GM23338 (cell line): ENCODE results near the gene SLX4IP. TPM values are rescaled to one million over a fixed set of nuclear protein-coding genes. Genes with fewer than 3 reads are reported as not detected.

Experiments used
- ATAC-seq: fragments of 200-7000 bp; cut with Tn5 transposase; 3 replicates; pipeline ENCODE4 v1.9.1; 2020
- DNase-seq: peaks from one replicate; pipeline ENCODE4 v3.0.0-alpha.2; 2015; ENCODE audit warnings: low spot score
- H2AFZ ChIP-seq: fragments of 200-600 bp; sonication (generic); 2 replicates; pipeline ENCODE4 v1.8.0; 2016; ENCODE audit warnings: antibody characterized with exemption, mild to moderate bottlenecking, moderate library complexity
- H3F3A ChIP-seq: fragments of 200-600 bp; sonication (generic); replicated peaks from 2 replicates; pipeline ENCODE4 v1.8.0; 2017; ENCODE audit warnings: antibody characterized with exemption, mixed run types, low read depth
- H3K27ac ChIP-seq: fragments of 200-600 bp; sonication (generic); 2 replicates; pipeline ENCODE4 v1.6.1; 2016; ENCODE audit warnings: low read depth
- H3K27me3 ChIP-seq: fragments of 200-600 bp; sonication (generic); 2 replicates; pipeline ENCODE4 v1.8.0; 2016; ENCODE audit warnings: mild to moderate bottlenecking, mixed run types, moderate library complexity; ENCODE audit not compliant: insufficient read depth
- H3K36me3 ChIP-seq: fragments of 200-600 bp; sonication (generic); 2 replicates; pipeline ENCODE4 v1.8.0; 2016; ENCODE audit warnings: mild to moderate bottlenecking; ENCODE audit not compliant: insufficient read depth
- H3K4me1 ChIP-seq: fragments of 200-600 bp; sonication (generic); 2 replicates; pipeline ENCODE4 v1.8.0; 2016; ENCODE audit warnings: mild to moderate bottlenecking, moderate library complexity; ENCODE audit not compliant: insufficient read depth
- H3K4me2 ChIP-seq: fragments of 200-600 bp; sonication (generic); 2 replicates; pipeline ENCODE4 v1.7.1; 2017; ENCODE audit warnings: mixed run types
- H3K4me3 ChIP-seq: fragments of 200-600 bp; sonication (generic); 2 replicates; pipeline ENCODE4 v1.6.1; 2016; ENCODE audit warnings: mixed run types
- H3K79me2 ChIP-seq: fragments of 200-600 bp; sonication (generic); replicated peaks from 2 replicates; pipeline ENCODE4 v1.8.0; 2017; ENCODE audit warnings: mild to moderate bottlenecking; ENCODE audit not compliant: insufficient read depth
- H3K9me2 ChIP-seq: fragments of 200-600 bp; sonication (generic); 2 replicates; pipeline ENCODE4 v1.8.0; 2017; ENCODE audit not compliant: insufficient read depth
- H4K20me1 ChIP-seq: fragments of 200-600 bp; sonication (generic); replicated peaks from 2 replicates; pipeline ENCODE4 v1.8.0; 2017; ENCODE audit warnings: mild to moderate bottlenecking; ENCODE audit not compliant: insufficient read depth
- H3K27ac Mint-ChIP-seq: 2 replicates; pipeline ENCODE4 v1.8.0; 2020; ENCODE audit warnings: inconsistent platforms, mild to moderate bottlenecking, moderate library complexity, mixed read lengths
- H3K27me3 Mint-ChIP-seq: 3 replicates; pipeline ENCODE4 v1.8.0; 2022; ENCODE audit warnings: low read depth, mild to moderate bottlenecking, moderate library complexity, mixed read lengths, inconsistent platforms; ENCODE audit not compliant: insufficient read depth, poor library complexity
- H3K36me3 Mint-ChIP-seq: 3 replicates; pipeline ENCODE4 v1.8.0; 2021; ENCODE audit warnings: low read depth, mild to moderate bottlenecking, inconsistent platforms, moderate library complexity, mixed read lengths
- H3K4me1 Mint-ChIP-seq: 3 replicates; pipeline ENCODE4 v1.8.0; 2020; ENCODE audit warnings: mild to moderate bottlenecking, inconsistent platforms, mixed read lengths
- H3K4me3 Mint-ChIP-seq: 3 replicates; pipeline ENCODE4 v1.8.0; 2021; ENCODE audit warnings: moderate library complexity, mild to moderate bottlenecking, inconsistent platforms, mixed read lengths
- H3K9me3 Mint-ChIP-seq: 3 replicates; pipeline ENCODE4 v1.8.0; 2020; ENCODE audit warnings: moderate library complexity, mild to moderate bottlenecking, inconsistent platforms, mixed read lengths
- CTCF ChIP-seq, 2 experiments: fragments of 200-600 bp in 1 of 2; sonication (generic) in 1 of 2; conservative IDR thresholded peaks; 2 replicates each; pipeline versions ENCODE4 v1.5.1 to v1.6.1; 2016 to 2017; ENCODE audit warnings: antibody characterized with exemption in 2 of 2, low read depth in 2 of 2, mild to moderate bottlenecking in 2 of 2, moderate library complexity in 1 of 2
- EZH2 ChIP-seq: fragments of 200-600 bp; sonication (generic); IDR thresholded peaks from one replicate; pipeline ENCODE4 v1.8.0; 2017; ENCODE audit warnings: antibody characterized with exemption, mild to moderate bottlenecking, low read depth; ENCODE audit not compliant: unreplicated experiment
- EZH2phosphoT487 ChIP-seq: fragments of 200-600 bp; sonication (generic); IDR thresholded peaks from one replicate; pipeline ENCODE4 v1.8.1; 2018; ENCODE audit warnings: antibody characterized with exemption; ENCODE audit not compliant: unreplicated experiment
- JUNB ChIP-seq: IDR thresholded peaks from one replicate; pipeline ENCODE4 v1.6.1; 2016; ENCODE audit warnings: antibody characterized with exemption; ENCODE audit not compliant: unreplicated experiment
- NANOG ChIP-seq: IDR thresholded peaks from 2 replicates; pipeline ENCODE4 v1.6.1; 2016; ENCODE audit warnings: antibody characterized with exemption, borderline replicate concordance
- POLR2AphosphoS5 ChIP-seq: IDR thresholded peaks from 2 replicates; pipeline ENCODE4 v1.6.1; 2016; ENCODE audit warnings: antibody characterized with exemption, low read depth
- REST ChIP-seq: IDR thresholded peaks from one replicate; pipeline ENCODE4 v1.6.1; 2018; ENCODE audit warnings: antibody characterized with exemption; ENCODE audit not compliant: unreplicated experiment
- STAT1 ChIP-seq: IDR thresholded peaks from one replicate; pipeline ENCODE4 v1.6.1; 2016; ENCODE audit warnings: antibody characterized with exemption; ENCODE audit not compliant: unreplicated experiment
- ZNF114 ChIP-seq: fragments of 250-450 bp; sonication (Bioruptor Pico); IDR thresholded peaks from 2 replicates; pipeline ENCODE4 v1.5.0; 2020; ENCODE audit warnings: mild to moderate bottlenecking, moderate library complexity
- ZNF331 ChIP-seq: fragments of 250-450 bp; sonication (Bioruptor Pico); IDR thresholded peaks from 2 replicates; pipeline ENCODE4 v1.5.0; 2020; ENCODE audit warnings: low read depth, mild to moderate bottlenecking, moderate library complexity
- ZNF462 ChIP-seq: fragments of 250-450 bp; sonication (Bioruptor Pico); IDR thresholded peaks from 2 replicates; pipeline ENCODE4 v1.5.0; 2020; ENCODE audit warnings: mild to moderate bottlenecking, moderate library complexity
- polyA plus RNA-seq: library from polyadenylated mRNA; unstranded; fragments of >200 nt; fragmentation: Nextera tagmentation; extraction: Ambion mirVana; gene quantifications from 2 replicates; pipeline ENCODE4 v1.2.1, GENCODE V29; 2016
- total RNA-seq: library from RNA; depleted of rRNA; stranded (reverse); fragments of >200 nt; shearing (Covaris generic); gene quantifications from 2 replicates; pipeline ENCODE4 v1.2.3, GENCODE V29; 2014

Gene SLX4IP
- total and polyA plus RNA-seq, 2 experiments from 2014 or later = 9.1 to 9.8 TPM

GRCh38 chr20:10508060-10508459 lies 73.0 kb downstream of the SLX4IP start:
- ATAC-seq = no peak
- H3K4me3 ChIP-seq = no peak overlapping the region
- peaks cover 5% of the 10 kb centered on the region; the same call in 1 of the 2 replicates for H3K9me2 ChIP-seq
- TF ChIP-seq NANOG (no peak), ZNF462 (CRISPR knock-in tag) (no peak), POLR2AphosphoS5 (no peak), ZNF331 (CRISPR knock-in tag) (no peak), EZH2 (no peak), REST (no peak), ZNF114 (CRISPR knock-in tag) (no peak), JUNB (no peak), EZH2phosphoT487 (no peak), STAT1 (no peak), CTCF (conservative IDR thresholded peaks at IDR 0.05; ENCODE audit: low read depth in 2 of 2) (no peak)
- no peak overlapping the region for H3K4me2 ChIP-seq
- no peak overlapping the region for H3K27ac ChIP-seq
- no peaks in the 10 kb centered on the region for H3K27me3 Mint-ChIP-seq
- no peaks in the 10 kb centered on the region for H3K36me3 Mint-ChIP-seq
- peaks cover 7% of the 10 kb centered on the region; the same call in 1 of the 2 replicates for H3K4me1 ChIP-seq
- no peak overlapping the region for H3K27ac Mint-ChIP-seq
- no peak overlapping the region for H3K4me3 Mint-ChIP-seq
- no peaks in the 10 kb centered on the region for H4K20me1 ChIP-seq
- peaks cover 38% of the 10 kb centered on the region for H3K4me1 Mint-ChIP-seq
- H2AFZ ChIP-seq = no peak overlapping the region
- H3K9me3 Mint-ChIP-seq = no peaks in the 10 kb centered on the region
- peaks cover 22% of the 10 kb centered on the region; the same call in 1 of the 2 replicates for H3K79me2 ChIP-seq
- no peaks in the 10 kb centered on the region for H3K27me3 ChIP-seq
- H3F3A ChIP-seq = no peaks in the 10 kb centered on the region
- no peaks in the 10 kb centered on the region for H3K36me3 ChIP-seq
- DNase-seq = no peak
